Measurements from ENCODE around the gene MRPS10. TPM values are rescaled to one million over a fixed set of nuclear protein-coding genes. Genes with fewer than 3 reads are reported as not detected.

MRPS10 gene
- polyA plus RNA-seq, 1 of the 3 experiments (the other 2 are of a cell fraction), result 29.8 TPM

GRCh38 chr6:42221546-42221945, 3.9 kb upstream of the MRPS10 start:
- Histone ChIP-seq H3K9ac (no peak overlapping the region), H3K4me3 (ENCODE audit: low read depth in 2 of 2, low read length in 1 of 2) (no peak overlapping the region), H3K9me2 (no peaks in the 10 kb centered on the region), H3K79me2 (ENCODE audit: insufficient read depth) (peaks cover 10% of the 10 kb centered on the region), H3K9me3 (no peaks in the 10 kb centered on the region), H3K4me2 (no peak overlapping the region), H3K4me1 (ENCODE audit: control insufficient read depth in 1 of 2, insufficient read depth in 2 of 2, low read depth in 1 of 2, low read length in 1 of 2) (peaks cover 4 to 14% of the 10 kb centered on the region in 2 experiments), H3F3A (replicated peaks; ENCODE audit: insufficient read depth) (peaks cover 29% of the 10 kb centered on the region), H3K27me3 (ENCODE audit: insufficient read depth) (no peaks in the 10 kb centered on the region), H3K27ac (ENCODE audit: low read depth in 2 of 2, low read length in 1 of 2) (no peak overlapping the region), H3K36me3 (replicated peaks in 1 of 2; ENCODE audit: control insufficient read depth in 1 of 2, insufficient read depth in 2 of 2, low read length in 1 of 2) (no peaks in the 10 kb centered on the region), H2AFZ (ENCODE audit: low read depth) (no peak overlapping the region), H4K20me1 (ENCODE audit: insufficient read depth) (no peaks in the 10 kb centered on the region)
- ChIA-PET POLR2A (no interaction called here), CTCF (interaction anchor here (1.2 kb wide), 1 partner anchor 311 kb away, joined by 4 read pairs; no protein-coding TSS in a partner anchor)
- WGBS (ENCODE audit: low lambda C conversion rate), result 95% methylated on average over 4 of the region's 4 CpGs
- TF ChIP-seq YY1 (IDR thresholded peaks at IDR 0.05; ENCODE audit: low read depth) (no peak), USF2 (IDR thresholded peaks at IDR 0.05; ENCODE audit: borderline replicate concordance, low read depth, low read length) (no peak), RCOR1 (IDR thresholded peaks at IDR 0.05; ENCODE audit: low read length) (no peak), GATA2 (CRISPR knock-in tag; IDR thresholded peaks at IDR 0.05) (no peak), ELF1 (IDR thresholded peaks at IDR 0.05) (no peak), RFX5 (IDR thresholded peaks at IDR 0.05; ENCODE audit: low read length) (no peak)
- no peak for DNase-seq

GRCh38 chr6:42220807-42221206, 3.1 kb upstream of the MRPS10 start:
- Histone ChIP-seq H3F3A (replicated peaks; ENCODE audit: insufficient read depth) (peaks cover 22% of the 10 kb centered on the region), H3K9me3 (no peaks in the 10 kb centered on the region), H3K27me3 (ENCODE audit: insufficient read depth) (no peaks in the 10 kb centered on the region), H2AFZ (ENCODE audit: low read depth) (no peak overlapping the region), H3K27ac (ENCODE audit: low read depth in 2 of 2, low read length in 1 of 2) (no peak overlapping the region), H3K79me2 (ENCODE audit: insufficient read depth) (peaks cover 14% of the 10 kb centered on the region), H3K4me3 (ENCODE audit: low read depth in 2 of 2, low read length in 1 of 2) (no peak overlapping the region), H3K4me1 (ENCODE audit: control insufficient read depth in 1 of 2, insufficient read depth in 2 of 2, low read depth in 1 of 2, low read length in 1 of 2) (peaks cover 3 to 14% of the 10 kb centered on the region in 2 experiments), H4K20me1 (ENCODE audit: insufficient read depth) (no peaks in the 10 kb centered on the region), H3K36me3 (replicated peaks in 1 of 2; ENCODE audit: control insufficient read depth in 1 of 2, insufficient read depth in 2 of 2, low read length in 1 of 2) (no peaks in the 10 kb centered on the region), H3K4me2 (no peak overlapping the region), H3K9ac (no peak overlapping the region), H3K9me2 (no peaks in the 10 kb centered on the region)
- no peak for DNase-seq
- ChIA-PET CTCF (interaction anchor here (1.2 kb wide), 1 partner anchor 311 kb away, joined by 4 read pairs; no protein-coding TSS in a partner anchor), POLR2A (no interaction called here)
- TF ChIP-seq CHD2 (IDR thresholded peaks at IDR 0.05; ENCODE audit: low read length, partially characterized antibody) (no peak), ZBTB33 (IDR thresholded peaks at IDR 0.05; ENCODE audit: borderline replicate concordance, low read depth) (no peak), FOXM1 (IDR thresholded peaks at IDR 0.05; ENCODE audit: low read depth) (no peak), SMC3 (IDR thresholded peaks at IDR 0.05; ENCODE audit: low read depth, low read length) (no peak), CTCF (IDR thresholded peaks at IDR 0.05) (no peak), USF2 (IDR thresholded peaks at IDR 0.05; ENCODE audit: borderline replicate concordance, low read depth, low read length) (no peak), MAX (IDR thresholded peaks at IDR 0.05; ENCODE audit: low read depth) (no peak), RCOR1 (IDR thresholded peaks at IDR 0.05; ENCODE audit: low read length) (no peak), RXRA (IDR thresholded peaks at IDR 0.05; ENCODE audit: borderline replicate concordance, low read depth) (no peak), TCF12 (IDR thresholded peaks at IDR 0.05) (no peak), FOXJ3 (CRISPR knock-in tag; IDR thresholded peaks at IDR 0.05) (no peak), PBX3 (IDR thresholded peaks at IDR 0.05) (no peak), EP300 (IDR thresholded peaks at IDR 0.05; ENCODE audit: borderline replicate concordance in 1 of 2, low read depth in 1 of 2, low read length in 1 of 2) (no peak), MEF2A (IDR thresholded peaks at IDR 0.05; ENCODE audit: borderline replicate concordance, low read depth) (no peak), YY1 (IDR thresholded peaks at IDR 0.05; ENCODE audit: low read depth) (no peak), TEAD4 (IDR thresholded peaks at IDR 0.05; ENCODE audit: borderline replicate concordance, insufficient read depth) (no peak), GABPA (IDR thresholded peaks at IDR 0.05; ENCODE audit: low read depth) (no peak)
- 77% methylated on average over 6 of the region's 6 CpGs for WGBS (ENCODE audit: low lambda C conversion rate)

Data from SK-N-SH (cell line).